H9 (cell line): Measurements from ENCODE around the gene TFAP2A. TPM values are rescaled to one million over a fixed set of nuclear protein-coding genes. Genes with fewer than 3 reads are reported as not detected.

ENCODE experiments used
- DNase-seq: peaks from one replicate; pipeline ENCODE4 v3.0.0-alpha.2; 2017
- H2AFZ ChIP-seq: one replicate; pipeline ENCODE4 v1.6.1; 2013; ENCODE audit warnings: mild to moderate bottlenecking, low read length, control low read depth, moderate library complexity
- H2AK5ac ChIP-seq: 2 replicates; pipeline ENCODE4 v1.6.1; 2013; ENCODE audit warnings: low read length, control low read depth, mixed read lengths; ENCODE audit not compliant: insufficient read length
- H2BK120ac ChIP-seq: one replicate; pipeline ENCODE4 v1.6.1; 2013; ENCODE audit warnings: low read depth, mild to moderate bottlenecking, low read length, control low read depth, inconsistent platforms; ENCODE audit not compliant: poor library complexity, severe bottlenecking
- H2BK12ac ChIP-seq: 2 replicates; pipeline ENCODE4 v1.6.1; 2013; ENCODE audit warnings: low read length, control low read depth, mixed read lengths, low read depth; ENCODE audit not compliant: insufficient read length
- H2BK15ac ChIP-seq: 2 replicates; pipeline ENCODE4 v1.6.1; 2013; ENCODE audit warnings: low read depth, low read length, control low read depth
- H2BK20ac ChIP-seq: one replicate; pipeline ENCODE4 v1.6.1; 2013; ENCODE audit warnings: low read depth, mild to moderate bottlenecking, low read length, control low read depth, inconsistent platforms; ENCODE audit not compliant: poor library complexity, severe bottlenecking
- H2BK5ac ChIP-seq: 2 replicates; pipeline ENCODE4 v1.6.1; 2013; ENCODE audit warnings: low read length, control low read depth, mixed read lengths; ENCODE audit not compliant: insufficient read length
- H3K14ac ChIP-seq: 2 replicates; pipeline ENCODE4 v1.6.1; 2013; ENCODE audit warnings: low read length, control low read depth; ENCODE audit not compliant: insufficient read depth
- H3K18ac ChIP-seq: 2 replicates; pipeline ENCODE4 v1.6.1; 2013; ENCODE audit warnings: low read depth, mild to moderate bottlenecking, mixed read lengths, low read length, control low read depth; ENCODE audit not compliant: insufficient read length
- H3K23ac ChIP-seq: 2 replicates; pipeline ENCODE4 v1.6.1; 2013; ENCODE audit warnings: low read length, control low read depth, mixed read lengths, low read depth; ENCODE audit not compliant: insufficient read length
- H3K23me2 ChIP-seq: 2 replicates; pipeline ENCODE4 v1.6.1; 2013; ENCODE audit warnings: low read depth, mild to moderate bottlenecking, mixed read lengths, low read length, control low read depth; ENCODE audit not compliant: insufficient read length, poor library complexity, severe bottlenecking
- H3K27ac ChIP-seq: 2 replicates; pipeline ENCODE4 v1.5.1; 2013; ENCODE audit warnings: low read length, control low read depth, mixed read lengths, low read depth; ENCODE audit not compliant: insufficient read length
- H3K27me3 ChIP-seq: 2 replicates; pipeline ENCODE4 v1.6.1; 2013; ENCODE audit warnings: low read length, control low read depth, inconsistent platforms; ENCODE audit not compliant: insufficient read depth
- H3K4ac ChIP-seq: 2 replicates; pipeline ENCODE4 v1.6.1; 2013; ENCODE audit warnings: low read depth, mild to moderate bottlenecking, control low read depth, inconsistent platforms, low read length, moderate library complexity
- H3K4me1 ChIP-seq: 2 replicates; pipeline ENCODE4 v1.6.1; 2013; ENCODE audit warnings: low read length, control low read depth, inconsistent platforms; ENCODE audit not compliant: insufficient read depth
- H3K4me2 ChIP-seq: 2 replicates; pipeline ENCODE4 v1.6.1; 2013; ENCODE audit warnings: low read length, control low read depth, mixed read lengths; ENCODE audit not compliant: insufficient read length, insufficient read depth
- H3K56ac ChIP-seq: 2 replicates; pipeline ENCODE4 v1.6.1; 2013; ENCODE audit warnings: low read depth, mild to moderate bottlenecking, mixed read lengths, low read length, control low read depth; ENCODE audit not compliant: insufficient read length
- H3K79me1 ChIP-seq: 2 replicates; pipeline ENCODE4 v1.6.1; 2013; ENCODE audit warnings: low read depth, mild to moderate bottlenecking, moderate library complexity, low read length, control low read depth, inconsistent platforms; ENCODE audit not compliant: insufficient read depth, poor library complexity, severe bottlenecking
- H3K79me2 ChIP-seq: 2 replicates; pipeline ENCODE4 v1.6.1; 2013; ENCODE audit warnings: low read length, control low read depth, inconsistent platforms; ENCODE audit not compliant: insufficient read depth
- H3K9ac ChIP-seq: 2 replicates; pipeline ENCODE4 v1.6.1; 2013; ENCODE audit warnings: low read length, control low read depth, mixed read lengths; ENCODE audit not compliant: insufficient read length; ENCODE audit errors: extremely low read depth
- H3K9me3 ChIP-seq: one replicate; pipeline ENCODE4 v1.6.1; 2013; ENCODE audit warnings: low read depth, low read length, inconsistent platforms; ENCODE audit not compliant: control insufficient read depth
- H3T11ph ChIP-seq: one replicate; pipeline ENCODE4 v1.6.1; 2013; ENCODE audit warnings: mild to moderate bottlenecking, low read length, control low read depth, inconsistent platforms
- H4K20me1 ChIP-seq: one replicate; pipeline ENCODE4 v1.6.1; 2013; ENCODE audit not compliant: control insufficient read depth, insufficient read length, insufficient read depth
- H4K5ac ChIP-seq: 2 replicates; pipeline ENCODE4 v1.6.1; 2013; ENCODE audit warnings: low read depth, mild to moderate bottlenecking, mixed read lengths, low read length, control low read depth; ENCODE audit not compliant: insufficient read length
- H4K8ac ChIP-seq: replicated peaks from 2 replicates; pipeline ENCODE4 v1.6.1; 2013; ENCODE audit warnings: low read length, control low read depth, mixed read lengths, low read depth; ENCODE audit not compliant: insufficient read length
- H4K91ac ChIP-seq: 2 replicates; pipeline ENCODE4 v1.6.1; 2013; ENCODE audit warnings: low read depth, mild to moderate bottlenecking, moderate library complexity, mixed read lengths, low read length, control low read depth; ENCODE audit not compliant: insufficient read length
- H3K27ac Mint-ChIP-seq, 3 experiments: 2 replicates in 2 of 3; 3 replicates in 1 of 3; pipeline ENCODE4 v1.8.0; 2020 to 2021; ENCODE audit warnings: mixed read lengths in 3 of 3, mild to moderate bottlenecking in 1 of 3, moderate library complexity in 1 of 3
- H3K27me3 Mint-ChIP-seq: 2 replicates; pipeline ENCODE4 v1.8.0; 2021; ENCODE audit warnings: low read depth, mild to moderate bottlenecking, moderate library complexity, mixed read lengths
- H3K36me3 Mint-ChIP-seq, 3 experiments: 2 replicates in 2 of 3; 3 replicates in 1 of 3; pipeline ENCODE4 v1.8.0; 2020 to 2021; ENCODE audit warnings: low read depth in 3 of 3, mixed read lengths in 3 of 3; ENCODE audit not compliant: insufficient read depth in 1 of 3
- H3K4me1 Mint-ChIP-seq, 2 experiments: 2 replicates each; pipeline ENCODE4 v1.8.0; 2020; ENCODE audit warnings: mixed read lengths in 2 of 2
- H3K4me3 Mint-ChIP-seq, 2 experiments: 2 replicates in 1 of 2; 3 replicates in 1 of 2; pipeline ENCODE4 v1.8.0; 2020 to 2021; ENCODE audit warnings: mild to moderate bottlenecking in 2 of 2, mixed read lengths in 2 of 2, moderate library complexity in 1 of 2
- H3K9me3 Mint-ChIP-seq, 2 experiments: 2 replicates in 1 of 2; 3 replicates in 1 of 2; pipeline ENCODE4 v1.8.0; 2020; ENCODE audit warnings: mild to moderate bottlenecking in 2 of 2, mixed read lengths in 2 of 2, moderate library complexity in 1 of 2
- CTCF ChIP-seq: fragments of 200-600 bp; sonication (generic); conservative IDR thresholded peaks from 3 replicates; pipeline ENCODE4 v1.8.0; 2021; ENCODE audit warnings: antibody characterized with exemption, mild to moderate bottlenecking
- WGBS: extraction: QIAGEN DNeasy Blood & Tissue Kit; methylation state at CpG from one replicate; pipeline ENCODE4 v1.1.7; 2013; ENCODE audit warnings: missing lambda C conversion rate, low lambda C conversion rate, mixed read lengths; ENCODE audit not compliant: insufficient read length; ENCODE audit errors: extremely low coverage; 5-methylcytosine and 5-hydroxymethylcytosine counted together
- total RNA-seq: library from RNA; stranded (reverse); gene quantifications from 2 replicates; pipeline ENCODE4 v1.2.1, GENCODE V29; 2021

The TFAP2A gene
- total RNA-seq, 1 experiment from 2014 or later, result 2.6 TPM

- Histone ChIP-seq H2BK20ac (no peak overlapping the region), H3K79me1 (no peaks in the 10 kb centered on the region), H3T11ph (no peak overlapping the region), H2BK120ac (no peak overlapping the region), H3K23me2 (no peaks in the 10 kb centered on the region), H4K91ac (no peak overlapping the region), H4K8ac (no peak overlapping the region), H3K79me2 (no peaks in the 10 kb centered on the region), H3K4ac (no peak overlapping the region), H2BK12ac (no peak overlapping the region), H2AK5ac (no peak overlapping the region), H3K23ac (no peak overlapping the region), H3K27ac (no peak overlapping the region), H3K14ac (no peak overlapping the region), H3K56ac (no peak overlapping the region), H3K4me2 (no peak overlapping the region), H2AFZ (no peak overlapping the region), H3K27me3 (no peaks in the 10 kb centered on the region), H3K9ac (no peak overlapping the region), H3K18ac (no peak overlapping the region), H3K4me1 (no peaks in the 10 kb centered on the region), H4K5ac (no peak overlapping the region), H2BK15ac (no peak overlapping the region), H2BK5ac (no peak overlapping the region), H3K9me3 (no peaks in the 10 kb centered on the region), H4K20me1 (no peaks in the 10 kb centered on the region)
- Mint-ChIP-seq H3K9me3 (peaks cover 0 to 4% of the 10 kb centered on the region in 2 experiments; a peak in 1 of 5 replicates), H3K36me3 (no peaks in the 10 kb centered on the region), H3K4me3 (no peak overlapping the region), H3K4me1 (no peaks in the 10 kb centered on the region), H3K27ac (no peak overlapping the region), H3K27me3 (peaks cover 17% of the 10 kb centered on the region)
- DNase-seq, result no peak
- WGBS, result no CpG with 5 or more reads among the region's 3 CpGs
- TF ChIP-seq CTCF, result no peak
Measured at GRCh38 chr6:10368861-10369260, 46.0 kb downstream of the TFAP2A start.
